ENCODE measurements around the gene LRRC15. TPM values are rescaled to one million over a fixed set of nuclear protein-coding genes. Genes with fewer than 3 reads are reported as not detected.
A peak's percentile ranks its signal among the peaks of the same experiment; 100 is the strongest.

Gene LRRC15
- total RNA-seq, 4 donors from 2014 or later, result 0.14 to 0.32 TPM; not detected in 2

DNA sequence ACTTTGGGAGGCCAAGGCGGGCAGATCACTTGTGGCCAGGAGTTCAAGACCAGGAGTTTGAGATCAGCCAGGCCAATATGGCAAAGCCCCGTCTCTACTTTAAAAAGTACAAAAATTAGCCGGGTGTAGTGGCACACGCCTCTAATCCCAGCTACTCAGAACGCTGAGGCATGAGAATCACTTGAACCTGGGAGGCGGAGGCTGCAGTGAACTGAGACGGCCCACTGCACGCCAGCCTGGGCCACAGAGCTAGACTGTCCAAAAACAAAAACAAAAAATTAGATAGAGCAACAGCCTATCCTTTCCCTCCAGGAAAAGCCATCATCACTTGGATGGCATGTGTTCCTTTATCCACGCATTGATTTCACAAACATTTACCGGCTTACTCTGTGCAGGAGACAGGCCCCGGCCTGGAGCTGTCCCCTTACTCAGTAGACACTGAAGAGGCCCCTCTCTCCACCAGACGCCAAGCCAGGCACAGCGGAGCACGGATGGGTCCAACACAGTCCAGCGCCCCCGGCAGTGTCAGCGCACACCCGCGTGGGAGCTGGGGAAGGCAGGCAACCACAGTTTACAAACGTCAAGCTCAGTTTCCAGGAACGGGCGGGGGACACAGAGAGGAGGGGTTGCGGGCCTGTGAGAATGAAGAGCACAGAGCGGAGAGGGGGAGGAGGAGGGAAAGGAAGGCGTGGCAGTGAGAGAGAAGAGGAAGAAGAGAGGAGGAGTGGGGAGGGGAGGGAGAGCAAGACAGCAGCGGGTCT, 26.4 kb upstream of the LRRC15 start:
- intact Hi-C loops (cut with DNase I; ENCODE audit: low total_unique reads) (no loop called here), in situ Hi-C loops (cut with MboI; ENCODE audit: low pct_ligation_motif_present in 1 of 4, low pct_unique_long_range_greater_than_20kb in 1 of 4, low sequenced_read_pairs in 3 of 4) (loop anchor here in 1 of 4 donors (5.0 kb wide), 1 partner anchor 59 kb away; no protein-coding TSS in a partner anchor)
- H3K27me3 ChIP-seq, result peaks cover 20% of the 10 kb centered on the region
- no peaks in the 10 kb centered on the region for H3K36me3 ChIP-seq
- peak overlapping the region in 1 of 4 donors; percentile 24 for H3K4me3 ChIP-seq
- peak; percentile 41 for DNase-seq
- peaks cover 0 to 34% (median 13%) of the 10 kb centered on the region in 4 donors for H3K4me1 ChIP-seq
- peaks cover 0 to 2% of the 10 kb centered on the region in 2 donors for H3K9me3 ChIP-seq
- TF ChIP-seq EP300 (IDR thresholded peaks at IDR 0.05; ENCODE audit: low read depth) (no peak), POLR2AphosphoS5 (IDR thresholded peaks at IDR 0.05) (no peak), POLR2A (IDR thresholded peaks at IDR 0.05) (no peak)
- TF ChIP-seq, protein P1, sequence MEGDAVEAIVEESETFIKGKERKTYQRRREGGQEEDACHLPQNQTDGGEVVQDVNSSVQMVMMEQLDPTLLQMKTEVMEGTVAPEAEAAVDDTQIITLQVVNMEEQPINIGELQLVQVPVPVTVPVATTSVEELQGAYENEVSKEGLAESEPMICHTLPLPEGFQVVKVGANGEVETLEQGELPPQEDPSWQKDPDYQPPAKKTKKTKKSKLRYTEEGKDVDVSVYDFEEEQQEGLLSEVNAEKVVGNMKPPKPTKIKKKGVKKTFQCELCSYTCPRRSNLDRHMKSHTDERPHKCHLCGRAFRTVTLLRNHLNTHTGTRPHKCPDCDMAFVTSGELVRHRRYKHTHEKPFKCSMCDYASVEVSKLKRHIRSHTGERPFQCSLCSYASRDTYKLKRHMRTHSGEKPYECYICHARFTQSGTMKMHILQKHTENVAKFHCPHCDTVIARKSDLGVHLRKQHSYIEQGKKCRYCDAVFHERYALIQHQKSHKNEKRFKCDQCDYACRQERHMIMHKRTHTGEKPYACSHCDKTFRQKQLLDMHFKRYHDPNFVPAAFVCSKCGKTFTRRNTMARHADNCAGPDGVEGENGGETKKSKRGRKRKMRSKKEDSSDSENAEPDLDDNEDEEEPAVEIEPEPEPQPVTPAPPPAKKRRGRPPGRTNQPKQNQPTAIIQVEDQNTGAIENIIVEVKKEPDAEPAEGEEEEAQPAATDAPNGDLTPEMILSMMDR (IDR thresholded peaks at IDR 0.05), result no peak
- WGBS, 2 donors (ENCODE audit: low coverage in 1 of 2), result 41 to 56% methylated on average over 7 to 26 of the region's 26 CpGs
- H3K27ac ChIP-seq, result peak overlapping the region; percentile 32 to 68 (median 50)

DNA sequence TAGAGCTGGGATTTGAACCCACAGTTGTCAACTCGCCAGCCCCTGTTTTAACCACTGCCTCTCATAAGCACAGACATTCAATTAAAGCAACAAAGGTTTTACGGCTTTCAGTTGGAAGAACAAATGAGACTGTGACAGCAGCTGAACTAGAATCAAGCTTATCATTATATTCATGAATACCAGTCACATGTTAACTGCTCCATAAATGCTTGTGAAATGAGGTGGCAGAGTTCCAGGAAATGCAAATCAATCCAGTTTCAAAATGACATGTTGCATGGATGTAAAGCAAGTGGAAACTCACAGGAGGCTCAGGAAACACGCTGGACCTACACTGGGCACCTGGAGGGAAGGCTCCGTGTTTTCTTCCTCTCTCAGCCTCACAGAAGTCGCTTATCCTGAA, 25.7 kb upstream of the LRRC15 start:
- Histone ChIP-seq H3K27me3 (peaks cover 20% of the 10 kb centered on the region), H3K27ac (peak overlapping the region; percentile 32 to 68 (median 50)), H3K36me3 (no peaks in the 10 kb centered on the region), H3K9me3 (peaks cover 0 to 6% of the 10 kb centered on the region in 2 donors), H3K4me1 (peaks cover 0 to 34% (median 13%) of the 10 kb centered on the region in 4 donors), H3K4me3 (no peak overlapping the region)
- TF ChIP-seq POLR2AphosphoS5 (IDR thresholded peaks at IDR 0.05), result no peak
- TF ChIP-seq, protein P1 (IDR thresholded peaks at IDR 0.05), result no peak
- no peak for TF ChIP-seq EP300 (IDR thresholded peaks at IDR 0.05; ENCODE audit: low read depth)
- TF ChIP-seq POLR2A (IDR thresholded peaks at IDR 0.05), result no peak
- no peak for DNase-seq
- intact Hi-C loops (cut with DNase I; ENCODE audit: low total_unique reads), result no loop called here
- 43 to 50% methylated on average over 3 to 5 of the region's 5 CpGs for WGBS, 2 donors (ENCODE audit: low coverage in 1 of 2)
- in situ Hi-C loops (cut with MboI; ENCODE audit: low pct_ligation_motif_present in 1 of 4, low pct_unique_long_range_greater_than_20kb in 1 of 4, low sequenced_read_pairs in 3 of 4), result loop anchor here in 1 of 4 donors (5.0 kb wide), 1 partner anchor 58 kb away; no protein-coding TSS in a partner anchor

DNA sequence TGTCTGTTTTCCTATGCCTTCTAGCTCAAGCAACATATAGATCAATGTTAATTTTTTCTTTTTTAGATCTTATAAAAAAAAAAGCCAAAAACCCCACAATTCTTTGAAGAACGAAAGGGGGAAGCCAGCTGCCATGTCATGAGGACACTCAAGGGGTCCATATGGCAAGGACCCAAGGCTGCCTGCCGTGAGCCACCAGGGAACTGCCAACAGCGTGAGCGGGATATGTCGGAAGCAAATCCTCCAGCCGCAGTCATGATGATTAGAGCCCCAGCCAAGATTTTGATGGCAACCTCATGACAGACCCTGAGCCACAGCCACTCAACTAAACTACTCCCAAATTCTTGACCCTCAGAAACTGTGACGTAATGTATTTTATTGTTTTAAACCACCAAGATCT, 23.0 kb upstream of the LRRC15 start:
- peaks cover 0 to 6% of the 10 kb centered on the region in 2 donors for H3K9me3 ChIP-seq
- no peak for DNase-seq
- in situ Hi-C loops (cut with MboI; ENCODE audit: low pct_ligation_motif_present in 1 of 4, low pct_unique_long_range_greater_than_20kb in 1 of 4, low sequenced_read_pairs in 3 of 4) (no loop called here), intact Hi-C loops (cut with DNase I; ENCODE audit: low total_unique reads) (no loop called here)
- H3K36me3 ChIP-seq, result no peaks in the 10 kb centered on the region
- TF ChIP-seq POLR2AphosphoS5 (IDR thresholded peaks at IDR 0.05) (no peak), EP300 (IDR thresholded peaks at IDR 0.05; ENCODE audit: low read depth) (no peak)
- H3K27ac ChIP-seq, result no peak overlapping the region
- peaks cover 11% of the 10 kb centered on the region for H3K27me3 ChIP-seq
- no peak overlapping the region for H3K4me3 ChIP-seq
- H3K4me1 ChIP-seq, result peaks cover 0 to 34% (median 13%) of the 10 kb centered on the region in 4 donors
- 84 to 87% methylated on average over 7 of the region's 7 CpGs for WGBS, 2 donors (ENCODE audit: low coverage in 1 of 2)

DNA sequence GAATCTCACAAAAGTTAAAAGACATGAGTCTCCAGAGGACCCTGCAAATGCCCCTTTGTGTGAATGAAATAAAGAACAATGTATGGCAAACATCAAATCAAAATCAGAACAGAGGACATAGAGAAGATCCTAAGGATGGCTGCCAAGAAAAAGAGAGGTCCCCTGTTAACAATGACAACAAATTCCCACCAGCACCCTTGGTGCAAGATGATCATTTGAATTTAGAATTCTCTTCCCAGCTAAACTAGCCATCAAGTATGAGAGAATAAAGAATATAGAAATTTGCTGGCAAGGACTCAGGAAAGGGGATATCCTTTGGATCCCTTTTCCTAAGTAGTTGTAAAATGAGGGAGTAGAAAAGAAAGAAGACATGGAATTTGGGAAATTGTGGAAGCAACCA, 21.3 kb upstream of the LRRC15 start:
- no peak for DNase-seq
- intact Hi-C loops (cut with DNase I; ENCODE audit: low total_unique reads) (no loop called here), in situ Hi-C loops (cut with MboI; ENCODE audit: low pct_ligation_motif_present in 1 of 4, low pct_unique_long_range_greater_than_20kb in 1 of 4, low sequenced_read_pairs in 3 of 4) (no loop called here)
- H3K9me3 ChIP-seq, result peaks cover 0 to 6% of the 10 kb centered on the region in 2 donors
- no peak overlapping the region for H3K27ac ChIP-seq
- no peaks in the 10 kb centered on the region for H3K36me3 ChIP-seq
- no peak overlapping the region for H3K4me3 ChIP-seq
- H3K4me1 ChIP-seq, result peaks cover 0 to 18% (median 4%) of the 10 kb centered on the region in 4 donors
- H3K27me3 ChIP-seq, result no peaks in the 10 kb centered on the region
- TF ChIP-seq, protein P1 (IDR thresholded peaks at IDR 0.05), result no peak
- TF ChIP-seq EP300 (IDR thresholded peaks at IDR 0.05; ENCODE audit: low read depth) (no peak), POLR2A (IDR thresholded peaks at IDR 0.05) (no peak), POLR2AphosphoS5 (IDR thresholded peaks at IDR 0.05) (no peak)

Data from transverse colon (tissue), 4 donors.